ENCODE results near the gene MYPOP. TPM values are rescaled to one million over a fixed set of nuclear protein-coding genes. Genes with fewer than 3 reads are reported as not detected.
A peak's percentile ranks its signal among the peaks of the same experiment; 100 is the strongest.

The MYPOP gene
- total and polyA plus RNA-seq, 2 of the 13 experiments (the other 11 are each of a cell fraction or from before 2014, with no cell fraction given): 2.3 to 2.7 TPM

- H3K9me3 ChIP-seq (ENCODE audit: low read length): no peaks in the 10 kb centered on the region
- H3K79me2 ChIP-seq (ENCODE audit: insufficient read depth, low read length): peaks cover 3% of the 10 kb centered on the region
- H3K4me3 ChIP-seq (replicated peaks in 1 of 3; ENCODE audit: insufficient read depth in 1 of 3, low read depth in 2 of 3, low read length in 3 of 3): no peak overlapping the region
- ChIA-PET POLR2A (interaction anchor here (1.2 kb wide), 1 partner anchor 9 kb away, joined by 3 read pairs; no protein-coding TSS in a partner anchor), CTCF (ENCODE audit: low intra/inter-chr PET ratio, low total read pairs) (no interaction called here)
- peaks cover 32 to 64% of the 10 kb centered on the region in 2 experiments for H3K36me3 ChIP-seq (replicated peaks in 1 of 2; ENCODE audit: control insufficient read depth in 1 of 2, insufficient read depth in 2 of 2, low read length in 2 of 2)
- FAIRE-seq (no peak), ATAC-seq (no peak), DNase-seq (ENCODE audit: low spot score) (no peak)
- H3K9ac ChIP-seq (ENCODE audit: insufficient read depth, low read depth, low read length): no peak overlapping the region
- intact Hi-C loops (cut with micrococcal nuclease; ENCODE audit: unreplicated experiment): no loop called here
- TF ChIP-seq ETS1 (CRISPR knock-in tag; IDR thresholded peaks at IDR 0.05): no peak
- H3K27me3 ChIP-seq (ENCODE audit: control insufficient read depth in 1 of 2, insufficient read depth in 2 of 2, low read length in 2 of 2): no peaks in the 10 kb centered on the region
- BruUV-seq (replicated peaks): no TSS peak
- no peak overlapping the region for H3K4me2 ChIP-seq (ENCODE audit: low read depth, low read length)
- H3K27ac ChIP-seq (ENCODE audit: extremely low read length, insufficient read depth, low read length): no peak overlapping the region
- H3K4me1 ChIP-seq (ENCODE audit: insufficient read depth, low read length): no peaks in the 10 kb centered on the region
- H2AFZ ChIP-seq (ENCODE audit: low read length): no peak overlapping the region
- 95% methylated on average over 9 of the region's 10 CpGs for WGBS (ENCODE audit: low lambda C conversion rate)
- in situ Hi-C loops (cut with HindIII; ENCODE audit: extremely low pct_ligation_motif_present, low pct_unique_long_range_greater_than_20kb): no loop called here
- no peaks in the 10 kb centered on the region for H4K20me1 ChIP-seq (ENCODE audit: insufficient read depth, low read length)
These were observed 50.2 kb downstream of the MYPOP start for GRCh38 chr19:45852145-45852750.

- Histone ChIP-seq H3K4me2 (ENCODE audit: low read depth, low read length) (no peak overlapping the region), H3K9ac (ENCODE audit: insufficient read depth, low read depth, low read length) (no peak overlapping the region), H3K27ac (ENCODE audit: extremely low read length, insufficient read depth, low read length) (no peak overlapping the region), H3K9me3 (ENCODE audit: low read length) (no peaks in the 10 kb centered on the region), H3K27me3 (ENCODE audit: control insufficient read depth in 1 of 2, insufficient read depth in 2 of 2, low read length in 2 of 2) (no peaks in the 10 kb centered on the region), H3K79me2 (ENCODE audit: insufficient read depth, low read length) (no peaks in the 10 kb centered on the region), H2AFZ (ENCODE audit: low read length) (no peak overlapping the region), H4K20me1 (ENCODE audit: insufficient read depth, low read length) (no peaks in the 10 kb centered on the region), H3K4me3 (replicated peaks in 1 of 3; ENCODE audit: insufficient read depth in 1 of 3, low read depth in 2 of 3, low read length in 3 of 3) (no peak overlapping the region), H3K4me1 (ENCODE audit: insufficient read depth, low read length) (no peaks in the 10 kb centered on the region), H3K36me3 (replicated peaks in 1 of 2; ENCODE audit: control insufficient read depth in 1 of 2, insufficient read depth in 2 of 2, low read length in 2 of 2) (peaks cover 30 to 76% of the 10 kb centered on the region in 2 experiments)
- 98% methylated on average over 3 of the region's 4 CpGs for WGBS (ENCODE audit: low lambda C conversion rate)
- peak; percentile 14 for DNase-seq (ENCODE audit: low spot score)
- no peak for FAIRE-seq
- ChIA-PET POLR2A (no interaction called here), CTCF (ENCODE audit: low intra/inter-chr PET ratio, low total read pairs) (interaction anchor here (1.0 kb wide), 1 partner anchor 34 kb away, joined by 3 read pairs; no protein-coding TSS in a partner anchor)
- peak; percentile 80 for ATAC-seq
- in situ Hi-C loops (cut with HindIII; ENCODE audit: extremely low pct_ligation_motif_present, low pct_unique_long_range_greater_than_20kb) (no loop called here), intact Hi-C loops (cut with micrococcal nuclease; ENCODE audit: unreplicated experiment) (no loop called here)
- TF ChIP-seq STAG1 (CRISPR knock-in tag; IDR thresholded peaks at IDR 0.05): peak; percentile 22; the same call in 1 of the 2 replicates
- TF ChIP-seq ZBTB42 (CRISPR knock-in tag; IDR thresholded peaks at IDR 0.05): no peak
- BruUV-seq (replicated peaks): no TSS peak
These were observed 53.5 kb downstream of the MYPOP start for GRCh38 chr19:45848922-45849321.
